Vagina (tissue), 2 donors: ENCODE data around the gene HMMR. TPM values are rescaled to one million over a fixed set of nuclear protein-coding genes. Genes with fewer than 3 reads are reported as not detected.

Experiments used
- DNase-seq, 2 donors: peaks; one replicate each; pipeline ENCODE4 v3.0.0-alpha.2; 2017; ENCODE audit errors: extremely low spot score in 2 of 2
- H3K27ac ChIP-seq: fragments of 200-600 bp; sonication (generic); one replicate; pipeline ENCODE4 v1.5.1; 2019
- H3K27me3 ChIP-seq: fragments of 200-600 bp; sonication (generic); one replicate; pipeline ENCODE4 v1.5.1; 2019
- H3K36me3 ChIP-seq, 2 donors: fragments of 200-600 bp; sonication (generic); one replicate each; pipeline ENCODE4 v1.5.1; 2017 to 2019
- H3K4me1 ChIP-seq: fragments of 200-600 bp; sonication (generic); one replicate; pipeline ENCODE4 v1.5.1; 2019
- H3K4me3 ChIP-seq, 2 donors: fragments of 200-600 bp; sonication (generic); 1 replicate in 1 of 2; 2 replicates in 1 of 2; pipeline ENCODE4 v1.5.1; 2016 to 2019
- H3K9me3 ChIP-seq: fragments of 200-600 bp; sonication (generic); one replicate; pipeline ENCODE4 v1.5.1; 2019
- CTCF ChIP-seq, 3 experiments: fragments of 450-650 bp in 2 of 3; fragments of 200-600 bp in 1 of 3; sonication (generic) in 1 of 3; IDR thresholded peaks; one replicate each; pipeline ENCODE4 v1.5.1; 2017 to 2019; ENCODE audit warnings: antibody characterized with exemption in 3 of 3, mild to moderate bottlenecking in 2 of 3, moderate library complexity in 2 of 3
- POLR2A ChIP-seq, 2 donors: fragments of 450-650 bp; IDR thresholded peaks; one replicate each; pipeline ENCODE4 v1.6.1; 2017; ENCODE audit warnings: antibody characterized with exemption in 2 of 2, mild to moderate bottlenecking in 2 of 2, moderate library complexity in 2 of 2
- POLR2AphosphoS5 ChIP-seq, 2 donors: sonication (generic); formaldehyde crosslinking; IDR thresholded peaks; one replicate each; pipeline ENCODE4 v1.9.0; 2017; ENCODE audit warnings: antibody characterized with exemption in 2 of 2, mild to moderate bottlenecking in 2 of 2, low read depth in 1 of 2; ENCODE audit not compliant: insufficient read depth in 1 of 2
- intact Hi-C: fragments of 100-400 bp; cut with DNase I; formaldehyde crosslinking; loops from one replicate; pipeline ENCODE4 v1.15.1; 2023
- total RNA-seq: library from RNA; depleted of rRNA; stranded (reverse); fragments of >200 nt; gene quantifications from one replicate; pipeline ENCODE4 v1.2.3, GENCODE V29; 2016

HMMR gene
- total RNA-seq, 1 donor from 2014 or later, result 9.3 TPM

DNA sequence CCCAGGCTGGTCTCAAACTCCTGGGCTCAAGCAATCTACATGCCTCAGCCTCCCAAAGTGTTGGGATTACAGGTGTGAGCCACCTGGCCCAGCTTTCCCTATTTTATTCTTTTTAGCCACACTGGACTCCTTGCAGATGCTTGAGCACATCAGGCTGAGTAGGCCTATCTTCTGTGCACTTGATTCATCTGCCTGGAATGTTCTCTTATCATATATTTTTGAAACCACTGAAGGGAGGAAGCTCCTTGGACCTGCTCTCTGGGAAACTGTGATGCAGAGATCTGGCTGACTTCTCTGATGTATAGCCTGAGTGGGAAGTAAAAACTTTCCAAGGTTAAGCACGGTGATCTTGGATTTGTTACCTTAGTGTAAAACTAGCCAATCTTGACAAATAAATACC, 38.5 kb downstream of the HMMR start:
- intact Hi-C loops, result no loop called here
- peaks cover 7% of the 10 kb centered on the region for H3K4me1 ChIP-seq
- no peak for TF ChIP-seq CTCF (IDR thresholded peaks at IDR 0.05)
- TF ChIP-seq POLR2A (IDR thresholded peaks at IDR 0.05), result no peak
- TF ChIP-seq POLR2AphosphoS5 (IDR thresholded peaks at IDR 0.05; ENCODE audit: insufficient read depth in 1 of 2, low read depth in 1 of 2), result no peak
- H3K27ac ChIP-seq, result no peak overlapping the region
- no peak for DNase-seq
- H3K27me3 ChIP-seq, result no peaks in the 10 kb centered on the region
- H3K9me3 ChIP-seq, result no peaks in the 10 kb centered on the region
- H3K36me3 ChIP-seq, result no peaks in the 10 kb centered on the region
- no peak overlapping the region for H3K4me3 ChIP-seq

DNA sequence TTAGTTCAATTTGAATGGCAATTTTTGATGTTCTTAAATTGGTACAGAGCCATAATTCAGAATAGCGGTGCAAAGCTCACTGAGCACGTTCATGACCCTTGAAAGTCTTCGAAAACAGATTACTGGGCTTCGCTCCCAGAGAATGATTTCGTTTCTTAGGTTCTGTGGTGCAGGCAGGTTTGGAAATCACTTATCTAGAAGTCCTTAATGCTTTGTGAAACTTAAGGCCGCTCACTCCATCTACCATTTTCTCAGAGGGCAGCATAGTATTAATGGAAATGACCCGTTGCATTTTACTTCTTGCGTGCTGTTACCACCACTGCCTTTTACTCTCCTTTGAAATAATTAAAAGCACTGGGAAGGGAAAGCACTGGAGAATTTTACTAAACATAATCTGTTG, 42.1 kb downstream of the HMMR start:
- no peaks in the 10 kb centered on the region for H3K36me3 ChIP-seq
- peaks cover 27% of the 10 kb centered on the region for H3K4me1 ChIP-seq
- H3K9me3 ChIP-seq, result no peaks in the 10 kb centered on the region
- peak overlapping the region; percentile 98 for H3K27ac ChIP-seq
- peak overlapping the region; percentile 71 to 89 for H3K4me3 ChIP-seq
- TF ChIP-seq POLR2A (IDR thresholded peaks at IDR 0.05) (no peak), POLR2AphosphoS5 (IDR thresholded peaks at IDR 0.05; ENCODE audit: insufficient read depth in 1 of 2, low read depth in 1 of 2) (no peak), CTCF (IDR thresholded peaks at IDR 0.05) (no peak)
- H3K27me3 ChIP-seq, result no peaks in the 10 kb centered on the region
- intact Hi-C loops, result loop anchor here (10.0 kb wide), 1 partner anchor 48 kb away; no protein-coding TSS in a partner anchor
- DNase-seq, result no peak

DNA sequence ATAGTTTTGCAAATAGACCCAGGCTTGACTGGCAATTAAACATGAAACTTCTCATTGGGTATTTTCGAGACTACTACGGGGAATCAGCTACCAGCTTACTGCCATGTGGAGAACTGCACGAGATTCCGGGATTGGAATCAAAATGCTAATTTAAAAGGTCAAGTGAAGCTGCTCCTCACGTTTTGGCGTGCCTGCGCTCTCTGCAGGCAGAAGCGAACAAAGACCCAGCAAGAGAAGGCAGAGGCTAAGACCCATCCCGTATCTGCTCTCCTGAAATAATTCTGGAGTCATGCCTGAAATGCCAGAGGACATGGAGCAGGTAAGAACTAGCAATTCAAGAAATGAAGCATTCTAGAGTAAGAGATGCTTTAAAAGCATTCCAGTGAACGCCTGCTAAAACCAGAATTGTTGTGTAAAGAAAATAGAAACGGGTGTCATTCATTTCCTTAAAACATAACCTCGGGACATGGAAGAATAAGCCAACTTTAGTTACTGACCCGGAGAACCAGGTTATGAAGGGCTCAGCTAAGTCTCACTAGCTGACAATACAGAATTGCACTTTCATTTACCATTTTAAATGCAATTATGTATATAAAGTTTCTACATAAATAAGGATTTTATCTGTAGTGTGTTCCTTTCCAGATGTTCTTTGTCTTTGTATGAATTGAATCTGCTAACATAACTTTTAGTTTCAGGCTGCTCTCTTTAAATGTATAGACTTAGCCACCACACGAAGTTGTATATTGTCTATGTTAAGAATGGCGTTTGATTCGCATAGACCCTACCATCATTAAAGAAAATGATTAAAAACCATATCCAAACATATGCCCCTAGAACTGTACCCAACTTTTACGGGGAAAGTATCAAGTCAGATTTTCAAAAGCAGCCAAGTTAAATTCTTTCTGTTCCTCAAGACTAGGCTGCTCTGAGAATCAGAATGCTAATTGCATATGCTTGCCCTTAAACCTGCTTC, 43.0 kb downstream of the HMMR start:
- Histone ChIP-seq H3K36me3 (no peaks in the 10 kb centered on the region), H3K27me3 (no peaks in the 10 kb centered on the region), H3K9me3 (no peaks in the 10 kb centered on the region), H3K27ac (peak overlapping the region; percentile 98), H3K4me3 (peak overlapping the region; percentile 71 to 89), H3K4me1 (peaks cover 36% of the 10 kb centered on the region)
- DNase-seq, result no peak
- TF ChIP-seq POLR2A (IDR thresholded peaks at IDR 0.05) (no peak), CTCF (IDR thresholded peaks at IDR 0.05) (peak in 1 of 3 experiments; percentile 11), POLR2AphosphoS5 (IDR thresholded peaks at IDR 0.05; ENCODE audit: insufficient read depth in 1 of 2, low read depth in 1 of 2) (peak in 1 of 2 donors; percentile 61)
- intact Hi-C loops, result loop anchor here (10.0 kb wide), 1 partner anchor 49 kb away; no protein-coding TSS in a partner anchor

DNA sequence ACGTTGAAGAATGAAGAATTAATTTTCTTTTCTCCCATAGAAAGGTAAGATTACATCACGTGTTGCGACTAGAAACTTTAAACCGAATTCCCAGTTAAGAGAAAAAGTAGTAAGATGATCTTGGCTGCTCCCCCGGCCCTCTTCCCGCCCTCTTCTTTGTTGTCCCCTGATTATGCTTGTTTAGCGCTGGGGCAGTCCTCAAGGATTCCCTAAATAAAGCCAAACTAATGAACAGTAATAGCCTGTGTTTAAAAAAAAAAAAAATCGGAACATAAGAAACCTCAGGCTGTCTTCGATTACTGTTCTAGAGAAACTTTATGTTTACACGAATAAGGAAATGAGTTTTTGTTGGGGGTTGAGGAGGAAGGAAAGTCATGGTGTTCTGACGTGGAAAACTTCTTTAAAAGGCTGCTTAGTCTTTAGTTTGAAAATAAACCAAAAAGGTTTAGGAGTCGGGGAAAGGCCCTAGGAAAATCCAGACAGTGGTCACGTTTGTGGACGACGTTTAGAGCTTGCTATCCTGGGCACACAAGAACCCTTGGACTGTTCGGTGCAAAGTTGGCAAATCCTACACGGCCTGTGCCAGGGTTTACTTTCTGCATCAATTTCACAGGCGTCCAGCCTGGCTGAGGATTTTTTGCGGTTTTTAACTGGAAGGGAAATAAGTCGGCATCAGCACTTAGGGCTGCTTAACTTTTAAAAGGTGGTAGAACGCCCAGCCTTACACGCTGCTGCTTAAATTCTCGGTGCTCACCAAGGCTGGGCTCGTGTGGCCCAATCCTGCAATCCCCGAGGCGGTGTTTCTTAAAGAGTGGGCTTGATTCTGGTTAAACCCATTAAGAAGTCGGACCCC, 43.9 kb downstream of the HMMR start:
- no peak for DNase-seq
- intact Hi-C loops, result loop anchor here (10.0 kb wide), 1 partner anchor 50 kb away; no protein-coding TSS in a partner anchor
- peak overlapping the region; percentile 98 for H3K27ac ChIP-seq
- no peaks in the 10 kb centered on the region for H3K36me3 ChIP-seq
- H3K4me1 ChIP-seq, result peaks cover 42% of the 10 kb centered on the region
- H3K9me3 ChIP-seq, result no peaks in the 10 kb centered on the region
- H3K4me3 ChIP-seq, result peak overlapping the region; percentile 71 to 89
- H3K27me3 ChIP-seq, result no peaks in the 10 kb centered on the region
- TF ChIP-seq CTCF (IDR thresholded peaks at IDR 0.05), result no peak
